Transverse colon (tissue), 4 donors: ENCODE data around the gene DTNBP1. TPM values are rescaled to one million over a fixed set of nuclear protein-coding genes. Genes with fewer than 3 reads are reported as not detected.

Experiments used
- DNase-seq: peaks from one replicate; pipeline ENCODE4 v3.0.0-alpha.2; 2019
- H3K27ac ChIP-seq, 4 donors: fragments of 200-600 bp; sonication (generic); 2 replicates each; pipeline ENCODE4 v1.5.1; 2016 to 2018; ENCODE audit warnings: inconsistent platforms in 4 of 4
- H3K27me3 ChIP-seq: fragments of 200-600 bp; sonication (generic); 2 replicates; pipeline ENCODE4 v1.5.1; 2017; ENCODE audit warnings: inconsistent platforms
- H3K36me3 ChIP-seq, 4 donors: fragments of 200-600 bp; sonication (generic); 2 replicates each; pipeline ENCODE4 v1.5.1; 2017 to 2019; ENCODE audit warnings: inconsistent platforms in 4 of 4
- H3K4me1 ChIP-seq, 4 donors: fragments of 200-600 bp; sonication (generic); 2 replicates each; pipeline ENCODE4 v1.5.1; 2017 to 2020; ENCODE audit warnings: inconsistent platforms in 4 of 4
- H3K4me3 ChIP-seq, 4 donors: fragments of 200-600 bp; sonication (generic); 1 replicate in 1 of 4; 2 replicates in 3 of 4; pipeline versions ENCODE4 v1.5.1 to v1.6.1; 2017 to 2019; ENCODE audit warnings: inconsistent platforms in 4 of 4
- H3K9me3 ChIP-seq, 2 donors: fragments of 200-600 bp; sonication (generic); 2 replicates each; pipeline ENCODE4 v1.5.1; 2017 to 2019; ENCODE audit warnings: inconsistent platforms in 2 of 2
- CTCF ChIP-seq, 5 experiments: fragments of 200-600 bp in 3 of 5; fragments of 450-650 bp in 2 of 5; sonication (generic) in 3 of 5; IDR thresholded peaks; 1 replicate in 2 of 5; 2 replicates in 3 of 5; pipeline ENCODE4 v1.5.1; 2016 to 2017; ENCODE audit warnings: antibody characterized with exemption in 5 of 5, inconsistent platforms in 3 of 5, mild to moderate bottlenecking in 2 of 5, moderate library complexity in 1 of 5
- EP300 ChIP-seq: sonication (generic); formaldehyde crosslinking; IDR thresholded peaks from one replicate; pipeline ENCODE4 v1.6.1; 2017; ENCODE audit warnings: antibody characterized with exemption, low read depth
- POLR2A ChIP-seq: fragments of 450-650 bp; IDR thresholded peaks from one replicate; pipeline ENCODE4 v1.6.1; 2016; ENCODE audit warnings: antibody characterized with exemption, mild to moderate bottlenecking, moderate library complexity
- POLR2AphosphoS5 ChIP-seq, 3 donors: sonication (generic); formaldehyde crosslinking; IDR thresholded peaks; one replicate each; pipeline ENCODE4 v1.6.1; 2016; ENCODE audit warnings: antibody characterized with exemption in 3 of 3
- WGBS, 2 donors: methylation state at CpG; one replicate each; pipeline ENCODE4 v1.1.5; 2018; ENCODE audit warnings: low coverage in 1 of 2; 5-methylcytosine and 5-hydroxymethylcytosine counted together
- in situ Hi-C, 4 donors: fragments of 200-750 bp; cut with MboI; loops; one replicate each; pipeline versions ENCODE4 v1.15.0 to v1.15.1; 2017; ENCODE audit warnings: low sequenced_read_pairs in 3 of 4, low pct_ligation_motif_present in 1 of 4, low pct_unique_long_range_greater_than_20kb in 1 of 4
- intact Hi-C: fragments of 100-400 bp; cut with DNase I; formaldehyde crosslinking; loops from one replicate; pipeline ENCODE4 v1.15.1; 2023; ENCODE audit warnings: low total_unique reads
- total RNA-seq, 4 donors: library from RNA; depleted of rRNA; stranded (reverse); fragments of >200 nt; gene quantifications; one replicate each; pipeline ENCODE4 v1.1.0, GENCODE V29; 2016

DTNBP1 gene
- total RNA-seq, 4 donors from 2014 or later, result 6.0 to 20.3 (median 16.0) TPM

GRCh38 chr6:15678514-15678913, 15.7 kb upstream of the DTNBP1 start:
- in situ Hi-C loops, result no loop called here
- DNase-seq, result no peak
- TF ChIP-seq EP300, result no peak
- no peak for TF ChIP-seq POLR2A
- no peak for TF ChIP-seq CTCF (IDR thresholded peaks at IDR 0.05)
- TF ChIP-seq POLR2AphosphoS5 (IDR thresholded peaks at IDR 0.05), result no peak
- peaks cover 0 to 28% (median 11%) of the 10 kb centered on the region in 4 donors for H3K4me1 ChIP-seq
- no peak overlapping the region for H3K4me3 ChIP-seq
- intact Hi-C loops, result no loop called here
- H3K9me3 ChIP-seq, result no peaks in the 10 kb centered on the region
- no peaks in the 10 kb centered on the region for H3K36me3 ChIP-seq
- H3K27me3 ChIP-seq, result no peaks in the 10 kb centered on the region
- no peak overlapping the region for H3K27ac ChIP-seq

GRCh38 chr6:15677822-15678221, 15.0 kb upstream of the DTNBP1 start:
- H3K27me3 ChIP-seq, result no peaks in the 10 kb centered on the region
- H3K4me3 ChIP-seq, result no peak overlapping the region
- H3K36me3 ChIP-seq, result no peaks in the 10 kb centered on the region
- intact Hi-C loops, result no loop called here
- DNase-seq, result no peak
- in situ Hi-C loops, result no loop called here
- no peak overlapping the region for H3K27ac ChIP-seq
- TF ChIP-seq EP300 (no peak), CTCF (IDR thresholded peaks at IDR 0.05) (no peak), POLR2A (no peak), POLR2AphosphoS5 (IDR thresholded peaks at IDR 0.05) (no peak)
- 81% methylated on average over 6 of the region's 6 CpGs; no CpG with 5 or more reads in 1 of the 2 donors for WGBS, 2 donors
- H3K9me3 ChIP-seq, result no peaks in the 10 kb centered on the region
- H3K4me1 ChIP-seq, result peaks cover 0 to 21% (median 7%) of the 10 kb centered on the region in 4 donors

GRCh38 chr6:15675536-15676220, 12.8 kb upstream of the DTNBP1 start:
- no peak overlapping the region for H3K4me3 ChIP-seq
- intact Hi-C loops, result no loop called here
- 14 to 53% methylated on average over 1 to 3 of the region's 3 CpGs for WGBS, 2 donors
- peaks cover 0 to 17% (median 6%) of the 10 kb centered on the region in 4 donors for H3K4me1 ChIP-seq
- H3K9me3 ChIP-seq, result no peaks in the 10 kb centered on the region
- no peaks in the 10 kb centered on the region for H3K27me3 ChIP-seq
- no peak for TF ChIP-seq POLR2AphosphoS5 (IDR thresholded peaks at IDR 0.05)
- no peak for TF ChIP-seq CTCF (IDR thresholded peaks at IDR 0.05)
- no peak for TF ChIP-seq EP300
- no peak for TF ChIP-seq POLR2A
- H3K27ac ChIP-seq, result peak overlapping the region in 2 of 4 donors; percentile 6 to 23
- no peak for DNase-seq
- no peaks in the 10 kb centered on the region for H3K36me3 ChIP-seq
- in situ Hi-C loops, result no loop called here

- peak overlapping the region in 2 of 4 donors; percentile 6 to 23 for H3K27ac ChIP-seq
- in situ Hi-C loops, result no loop called here
- intact Hi-C loops, result no loop called here
- H3K27me3 ChIP-seq, result no peaks in the 10 kb centered on the region
- no peak for TF ChIP-seq CTCF (IDR thresholded peaks at IDR 0.05)
- no peak for TF ChIP-seq POLR2AphosphoS5 (IDR thresholded peaks at IDR 0.05)
- TF ChIP-seq POLR2A, result no peak
- no peak for TF ChIP-seq EP300
- no peak overlapping the region for H3K4me3 ChIP-seq
- no peaks in the 10 kb centered on the region for H3K9me3 ChIP-seq
- H3K4me1 ChIP-seq, result peaks cover 0 to 17% (median 6%) of the 10 kb centered on the region in 4 donors
- WGBS, 2 donors, result 66 to 80% methylated on average over 5 to 9 of the region's 9 CpGs
- H3K36me3 ChIP-seq, result no peaks in the 10 kb centered on the region
- DNase-seq, result no peak
Observed at GRCh38 chr6:15674690-15675386, 12.0 kb upstream of the DTNBP1 start.
